Cardiac muscle cell (in vitro differentiated cells and primary cell): ENCODE measurements around the gene PTPN9. TPM values are rescaled to one million over a fixed set of nuclear protein-coding genes. Genes with fewer than 3 reads are reported as not detected.

Source experiments
- DNase-seq, 2 donors: peaks; one replicate each; pipeline versions ENCODE4 v3.0.0 to v3.0.0-alpha.2; 2010 to 2017; ENCODE audit warnings: low read depth in 1 of 2, low spot score in 1 of 2
- H3K27ac ChIP-seq: fragments of 200-600 bp; sonication (generic); 2 replicates; pipeline ENCODE4 v1.5.1; 2016
- H3K27me3 ChIP-seq: fragments of 200-600 bp; sonication (generic); 2 replicates; pipeline ENCODE4 v1.6.0; 2016; ENCODE audit warnings: control low read depth
- H3K36me3 ChIP-seq: fragments of 200-600 bp; sonication (generic); 2 replicates; pipeline ENCODE4 v1.5.1; 2016; ENCODE audit warnings: control low read depth
- H3K4me1 ChIP-seq: fragments of 200-600 bp; sonication (generic); 2 replicates; pipeline ENCODE4 v1.8.1; 2017; ENCODE audit warnings: low read depth, mild to moderate bottlenecking, mixed run types
- H3K4me3 ChIP-seq: fragments of 200-600 bp; sonication (generic); 2 replicates; pipeline ENCODE4 v1.5.1; 2016; ENCODE audit warnings: mild to moderate bottlenecking
- H3K9me3 ChIP-seq: fragments of 200-600 bp; sonication (generic); 2 replicates; pipeline ENCODE4 v1.5.1; 2017; ENCODE audit warnings: low read depth, mild to moderate bottlenecking, control low read depth
- polyA plus RNA-seq: library from polyadenylated mRNA; unstranded; fragments of >200 nt; fragmentation: Nextera tagmentation; extraction: Ambion mirVana; gene quantifications from 2 replicates; pipeline ENCODE4 v1.2.1, GENCODE V29; 2016
- total RNA-seq: library from RNA; depleted of rRNA; stranded (reverse); fragments of >200 nt; gene quantifications from 2 replicates; pipeline ENCODE4 v1.2.3, GENCODE V29; 2016
- TF ChIP-seq, protein P1 (sequence below): IDR thresholded peaks from 2 replicates; pipeline ENCODE4 v1.5.1; 2012; ENCODE audit warnings: low read depth, mild to moderate bottlenecking, low read length

PTPN9 gene
- total and polyA plus RNA-seq, 2 experiments from 2014 or later, result 24.3 to 29.2 TPM

DNA sequence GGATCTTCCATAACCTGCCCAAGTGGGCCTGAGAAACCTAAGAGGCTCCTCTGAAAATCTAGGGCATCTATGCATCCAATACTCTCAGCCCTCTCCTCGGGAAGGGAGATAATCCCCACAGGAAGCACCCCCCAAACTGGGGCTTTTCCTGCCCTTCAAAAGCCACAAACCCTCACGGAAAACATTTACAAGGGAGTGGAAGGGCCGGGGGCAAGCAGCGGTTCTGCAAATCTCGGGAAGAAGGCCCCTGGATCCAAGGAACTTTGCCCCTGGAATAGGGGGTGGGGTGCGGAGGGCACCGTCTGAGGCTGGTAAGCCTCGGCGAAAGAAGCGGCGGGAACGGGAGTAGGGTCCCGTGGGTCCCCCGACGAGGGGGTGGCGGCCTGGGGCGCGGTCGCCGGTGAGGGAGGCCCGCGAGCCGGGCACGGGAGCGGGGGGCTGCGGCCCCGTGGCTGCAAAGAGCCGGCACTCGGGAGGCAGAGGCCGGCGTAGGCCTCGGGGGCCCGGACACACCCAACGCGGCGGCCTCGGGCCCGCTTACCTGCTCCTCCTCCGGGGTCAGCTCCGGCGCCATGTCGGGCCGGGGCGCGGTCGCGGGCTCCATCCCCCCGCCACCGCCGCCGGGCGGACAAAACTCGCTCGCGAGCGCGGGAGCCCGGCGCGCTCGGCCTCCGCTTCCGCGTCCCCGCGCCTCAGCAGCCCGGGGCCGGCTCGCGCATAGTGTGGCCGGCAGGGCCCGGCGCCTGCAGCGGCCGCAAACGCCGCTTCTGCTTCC is 755 bp downstream of the PTPN9 start:
- Histone ChIP-seq H3K4me3 (peak overlapping the region; percentile 79), H3K27ac (peak overlapping the region; percentile 80), H3K27me3 (no peaks in the 10 kb centered on the region), H3K4me1 (peaks cover 7% of the 10 kb centered on the region), H3K36me3 (no peaks in the 10 kb centered on the region), H3K9me3 (no peaks in the 10 kb centered on the region)
- TF ChIP-seq, protein P1, sequence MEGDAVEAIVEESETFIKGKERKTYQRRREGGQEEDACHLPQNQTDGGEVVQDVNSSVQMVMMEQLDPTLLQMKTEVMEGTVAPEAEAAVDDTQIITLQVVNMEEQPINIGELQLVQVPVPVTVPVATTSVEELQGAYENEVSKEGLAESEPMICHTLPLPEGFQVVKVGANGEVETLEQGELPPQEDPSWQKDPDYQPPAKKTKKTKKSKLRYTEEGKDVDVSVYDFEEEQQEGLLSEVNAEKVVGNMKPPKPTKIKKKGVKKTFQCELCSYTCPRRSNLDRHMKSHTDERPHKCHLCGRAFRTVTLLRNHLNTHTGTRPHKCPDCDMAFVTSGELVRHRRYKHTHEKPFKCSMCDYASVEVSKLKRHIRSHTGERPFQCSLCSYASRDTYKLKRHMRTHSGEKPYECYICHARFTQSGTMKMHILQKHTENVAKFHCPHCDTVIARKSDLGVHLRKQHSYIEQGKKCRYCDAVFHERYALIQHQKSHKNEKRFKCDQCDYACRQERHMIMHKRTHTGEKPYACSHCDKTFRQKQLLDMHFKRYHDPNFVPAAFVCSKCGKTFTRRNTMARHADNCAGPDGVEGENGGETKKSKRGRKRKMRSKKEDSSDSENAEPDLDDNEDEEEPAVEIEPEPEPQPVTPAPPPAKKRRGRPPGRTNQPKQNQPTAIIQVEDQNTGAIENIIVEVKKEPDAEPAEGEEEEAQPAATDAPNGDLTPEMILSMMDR, result no peak
- peak in 1 of 2 donors; percentile 52 for DNase-seq

DNA sequence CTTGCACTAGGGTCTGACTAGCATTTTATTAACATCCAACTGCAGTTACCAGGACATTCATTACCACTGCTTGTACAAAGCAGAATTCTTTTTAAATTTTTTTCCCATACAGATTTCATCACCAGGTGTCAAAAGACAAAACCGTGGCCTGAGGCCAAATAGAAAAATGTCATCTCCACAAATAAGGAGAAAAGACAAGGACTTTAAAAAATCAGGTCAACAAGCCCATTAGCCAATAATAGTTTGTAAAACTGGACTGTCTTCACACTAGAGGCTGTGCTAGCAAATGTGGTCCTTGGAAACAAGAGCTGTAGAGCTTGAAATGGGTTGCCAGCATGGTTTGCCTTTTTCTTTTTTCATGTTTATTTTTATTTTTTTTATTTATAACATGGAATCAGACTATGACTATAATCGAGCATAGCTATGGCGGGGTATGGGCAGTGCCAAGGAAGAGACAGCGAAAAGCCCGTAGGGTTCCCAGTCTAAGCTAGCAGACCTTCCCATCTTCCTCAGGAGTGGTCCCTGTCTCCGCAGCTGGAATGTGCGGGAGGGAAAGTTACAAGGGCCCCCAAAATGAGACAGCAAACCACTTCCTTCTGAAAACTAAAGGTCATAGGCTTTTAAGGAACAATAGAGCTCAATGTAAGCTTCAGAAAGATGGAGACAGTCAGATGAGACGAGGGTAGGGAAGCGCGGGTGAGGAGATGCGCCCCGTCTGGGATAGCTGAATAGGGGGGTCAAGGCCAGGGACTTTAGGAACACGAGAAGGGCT is 1.5 kb downstream of the PTPN9 start:
- peaks cover 7% of the 10 kb centered on the region for H3K4me1 ChIP-seq
- no peaks in the 10 kb centered on the region for H3K27me3 ChIP-seq
- TF ChIP-seq, protein P1, result no peak
- H3K36me3 ChIP-seq, result no peaks in the 10 kb centered on the region
- no peak overlapping the region for H3K27ac ChIP-seq
- peak in 1 of 2 donors; percentile 32 for DNase-seq
- no peaks in the 10 kb centered on the region for H3K9me3 ChIP-seq
- H3K4me3 ChIP-seq, result peak overlapping the region; percentile 79

DNA sequence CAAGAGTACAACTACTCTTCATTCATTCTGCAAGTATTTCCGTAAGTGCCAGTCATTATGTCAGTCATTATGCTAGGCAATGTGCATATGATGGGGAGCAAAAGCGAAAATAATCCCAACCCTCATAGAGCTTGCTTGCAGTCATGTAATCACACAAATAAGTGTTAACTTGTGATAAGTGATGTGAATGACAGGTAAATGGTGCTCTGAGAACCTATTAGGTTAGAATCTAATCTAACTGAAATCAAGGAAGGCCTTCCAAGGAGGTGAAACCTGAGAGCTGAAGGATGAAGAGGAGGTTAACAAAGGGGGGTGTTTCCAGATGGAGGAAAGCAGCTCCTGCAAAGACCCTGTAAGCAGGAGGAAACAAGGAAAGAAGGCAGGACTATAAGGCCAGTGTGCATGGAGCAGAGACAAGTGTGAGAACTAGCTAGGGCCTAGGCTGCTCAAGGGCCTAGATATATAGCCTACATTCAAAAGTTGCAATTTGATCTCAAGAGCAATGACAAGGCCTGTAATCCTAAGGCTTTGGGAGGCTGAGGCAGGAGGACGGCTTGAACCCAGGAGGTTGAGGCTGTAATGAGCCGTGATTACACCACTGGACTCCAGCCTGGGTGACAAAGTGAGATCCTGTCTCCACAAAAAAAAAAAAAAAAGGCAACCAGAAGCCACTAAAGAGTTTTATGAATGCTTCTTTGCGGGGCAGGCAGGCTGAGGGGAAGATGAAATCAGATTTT is 5.3 kb downstream of the PTPN9 start:
- Histone ChIP-seq H3K36me3 (no peaks in the 10 kb centered on the region), H3K27me3 (no peaks in the 10 kb centered on the region), H3K27ac (peak overlapping the region; percentile 43), H3K4me3 (no peak overlapping the region), H3K9me3 (no peaks in the 10 kb centered on the region), H3K4me1 (peaks cover 9% of the 10 kb centered on the region)
- TF ChIP-seq, protein P1, result no peak
- no peak for DNase-seq

DNA sequence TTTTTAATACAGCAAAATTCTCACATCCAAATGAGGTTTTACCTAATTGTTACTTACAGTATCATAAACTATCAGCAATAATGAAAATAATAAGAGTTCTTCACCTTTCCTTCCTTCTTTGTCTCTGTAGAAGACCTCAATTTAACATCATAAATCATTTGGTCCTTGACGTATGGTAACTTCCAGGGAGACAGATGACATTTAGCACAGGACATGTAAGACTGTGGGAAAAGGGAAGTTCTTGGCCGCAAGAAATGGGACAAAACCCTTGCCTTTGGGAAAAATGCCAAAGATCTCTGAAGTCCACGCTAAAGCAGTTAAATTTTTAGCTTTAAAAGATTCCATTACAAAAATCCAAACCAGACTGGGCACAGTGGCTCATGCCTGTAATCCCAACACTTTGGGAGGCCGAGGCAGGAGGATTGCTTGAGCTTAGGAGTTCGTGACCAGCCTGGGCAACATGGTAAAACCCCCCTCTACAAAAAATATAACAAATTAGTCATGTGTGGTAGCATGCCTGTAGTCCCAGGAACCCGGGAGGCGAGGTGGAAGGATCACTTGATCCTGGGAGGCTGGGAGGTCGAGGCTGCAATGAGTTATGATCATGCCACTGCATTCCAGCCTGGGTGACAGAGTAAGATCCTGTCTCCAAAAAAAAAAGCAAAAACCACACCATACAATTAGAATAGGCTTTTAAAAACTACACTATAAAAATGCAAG is 8.8 kb downstream of the PTPN9 start:
- TF ChIP-seq, protein P1, result no peak
- no peak for DNase-seq
- H3K4me3 ChIP-seq, result no peak overlapping the region
- H3K27me3 ChIP-seq, result no peaks in the 10 kb centered on the region
- H3K36me3 ChIP-seq, result no peaks in the 10 kb centered on the region
- peaks cover 2% of the 10 kb centered on the region for H3K4me1 ChIP-seq
- no peaks in the 10 kb centered on the region for H3K9me3 ChIP-seq
- no peak overlapping the region for H3K27ac ChIP-seq
